ENCODE results near the gene ARHGEF6. TPM values are rescaled to one million over a fixed set of nuclear protein-coding genes. Genes with fewer than 3 reads are reported as not detected.

ARHGEF6 gene
- total RNA-seq, 2 donors from 2014 or later: 4.1 to 12.7 TPM

GRCh38 chrX:136816975-136817374, 36.2 kb upstream of the ARHGEF6 start:
- no peaks in the 10 kb centered on the region for H3K36me3 ChIP-seq
- no peaks in the 10 kb centered on the region for H3K27me3 ChIP-seq (replicated peaks; ENCODE audit: insufficient read depth)
- no peaks in the 10 kb centered on the region for H3K9me3 ChIP-seq
- H3K4me1 ChIP-seq (replicated peaks): no peaks in the 10 kb centered on the region
- TF ChIP-seq POLR2A (IDR thresholded peaks at IDR 0.05) (no peak), POLR2AphosphoS5 (IDR thresholded peaks at IDR 0.05) (no peak), CTCF (IDR thresholded peaks at IDR 0.05) (no peak)
- H3K27ac ChIP-seq: no peak overlapping the region
- H3K4me3 ChIP-seq: no peak overlapping the region
- 84% methylated on average over 3 of the region's 3 CpGs for WGBS
- intact Hi-C loops (cut with DNase I): no loop called here
- DNase-seq (ENCODE audit: low spot score): no peak

- intact Hi-C loops (cut with DNase I): no loop called here
- Histone ChIP-seq H3K27ac (no peak overlapping the region), H3K4me3 (no peak overlapping the region), H3K36me3 (no peaks in the 10 kb centered on the region), H3K9me3 (no peaks in the 10 kb centered on the region), H3K27me3 (replicated peaks; ENCODE audit: insufficient read depth) (no peaks in the 10 kb centered on the region), H3K4me1 (replicated peaks) (no peaks in the 10 kb centered on the region)
- no peak for DNase-seq (ENCODE audit: low spot score)
- 82% methylated on average over 3 of the region's 3 CpGs for WGBS
- TF ChIP-seq POLR2A (IDR thresholded peaks at IDR 0.05) (no peak), CTCF (IDR thresholded peaks at IDR 0.05) (no peak), POLR2AphosphoS5 (IDR thresholded peaks at IDR 0.05) (no peak)
Measured at GRCh38 chrX:136814847-136815750, 34.4 kb upstream of the ARHGEF6 start.

GRCh38 chrX:136812286-136812685, 31.6 kb upstream of the ARHGEF6 start:
- no peak overlapping the region for H3K27ac ChIP-seq
- no peaks in the 10 kb centered on the region for H3K36me3 ChIP-seq
- H3K4me1 ChIP-seq (replicated peaks): no peaks in the 10 kb centered on the region
- no peak for DNase-seq (ENCODE audit: low spot score)
- no peak for TF ChIP-seq POLR2A (IDR thresholded peaks at IDR 0.05)
- TF ChIP-seq POLR2AphosphoS5 (IDR thresholded peaks at IDR 0.05): no peak
- no peak for TF ChIP-seq CTCF (IDR thresholded peaks at IDR 0.05)
- intact Hi-C loops (cut with DNase I): no loop called here
- H3K9me3 ChIP-seq: no peaks in the 10 kb centered on the region
- 83% methylated on average over 1 of the region's 1 CpG for WGBS
- H3K27me3 ChIP-seq (replicated peaks; ENCODE audit: insufficient read depth): no peaks in the 10 kb centered on the region
- H3K4me3 ChIP-seq: no peak overlapping the region

GRCh38 chrX:136810493-136810892, 29.8 kb upstream of the ARHGEF6 start:
- Histone ChIP-seq H3K9me3 (no peaks in the 10 kb centered on the region), H3K27me3 (replicated peaks; ENCODE audit: insufficient read depth) (no peaks in the 10 kb centered on the region), H3K4me3 (no peak overlapping the region), H3K36me3 (no peaks in the 10 kb centered on the region), H3K4me1 (replicated peaks) (no peaks in the 10 kb centered on the region), H3K27ac (no peak overlapping the region)
- DNase-seq (ENCODE audit: low spot score): no peak
- TF ChIP-seq POLR2A (IDR thresholded peaks at IDR 0.05): no peak
- no peak for TF ChIP-seq POLR2AphosphoS5 (IDR thresholded peaks at IDR 0.05)
- intact Hi-C loops (cut with DNase I): no loop called here
- WGBS: 56% methylated on average over 3 of the region's 3 CpGs

- WGBS: 100% methylated on average over 1 of the region's 1 CpG
- Histone ChIP-seq H3K4me1 (replicated peaks) (no peaks in the 10 kb centered on the region), H3K9me3 (no peaks in the 10 kb centered on the region), H3K4me3 (no peak overlapping the region), H3K36me3 (no peaks in the 10 kb centered on the region), H3K27me3 (replicated peaks; ENCODE audit: insufficient read depth) (no peaks in the 10 kb centered on the region), H3K27ac (no peak overlapping the region)
- TF ChIP-seq POLR2A (IDR thresholded peaks at IDR 0.05) (no peak), CTCF (IDR thresholded peaks at IDR 0.05) (no peak), POLR2AphosphoS5 (IDR thresholded peaks at IDR 0.05) (no peak)
- intact Hi-C loops (cut with DNase I): no loop called here
- no peak for DNase-seq (ENCODE audit: low spot score)
Measured at GRCh38 chrX:136806891-136807410, 26.2 kb upstream of the ARHGEF6 start.

Data from prostate gland (tissue), 2 donors.